Esophagus muscularis mucosa (tissue), 3 donors: Measurements from ENCODE around the gene BCL11B.

ENCODE experiments used
- CTCF ChIP-seq, 3 experiments: fragments of 200-600 bp in 2 of 3; fragments of 450-650 bp in 1 of 3; sonication (generic) in 2 of 3; IDR thresholded peaks; one replicate each; pipeline ENCODE4 v1.5.1; 2017 to 2019; ENCODE audit warnings: antibody characterized with exemption in 3 of 3, mild to moderate bottlenecking in 2 of 3, moderate library complexity in 1 of 3
- POLR2A ChIP-seq: fragments of 450-650 bp; IDR thresholded peaks from one replicate; pipeline ENCODE4 v1.6.1; 2017; ENCODE audit warnings: antibody characterized with exemption, moderate library complexity, mild to moderate bottlenecking, low read depth
- POLR2AphosphoS5 ChIP-seq, 2 donors: sonication (generic); formaldehyde crosslinking; IDR thresholded peaks; one replicate each; pipeline ENCODE4 v1.6.1; 2017; ENCODE audit warnings: antibody characterized with exemption in 2 of 2

- TF ChIP-seq CTCF (IDR thresholded peaks at IDR 0.05): no peak
- TF ChIP-seq POLR2AphosphoS5 (IDR thresholded peaks at IDR 0.05): no peak
- TF ChIP-seq POLR2A: no peak
Measured at GRCh38 chr14:99125113-99125512, 146.9 kb downstream of the BCL11B start.
